Measurements from ENCODE around the gene HIC1.

DNA sequence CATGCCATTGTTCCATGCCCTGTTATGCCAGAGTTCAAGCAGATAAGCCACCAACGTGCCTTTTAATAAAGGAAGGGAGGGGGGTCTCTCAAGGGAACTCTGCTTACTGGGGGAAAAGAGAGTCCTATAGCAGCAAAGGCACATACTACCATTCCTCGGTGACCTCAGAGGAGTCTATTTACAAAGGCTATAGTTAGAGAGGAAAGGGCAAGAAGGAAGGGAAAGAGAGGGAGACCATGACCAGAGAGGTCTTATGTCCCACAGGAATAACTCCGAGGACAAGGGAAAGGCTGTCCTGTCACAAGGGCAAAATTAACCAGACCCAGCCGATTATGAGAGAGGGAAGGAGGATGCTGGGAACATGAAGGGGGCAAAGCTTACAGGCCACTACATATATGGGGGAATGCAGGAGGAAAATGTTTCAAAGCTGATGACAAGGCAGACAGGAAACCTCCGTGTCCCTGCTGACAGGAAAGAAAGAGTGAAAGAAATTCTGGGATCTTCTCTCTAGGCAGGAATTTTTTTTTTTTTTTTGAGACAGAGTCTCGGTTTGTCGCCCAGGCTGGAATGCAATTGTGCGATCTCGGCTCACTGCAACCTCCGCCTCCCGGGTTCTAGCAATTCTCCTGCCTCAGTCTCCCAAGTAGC, 51.5 kb downstream of the HIC1 start:
- TF ChIP-seq, protein P1, sequence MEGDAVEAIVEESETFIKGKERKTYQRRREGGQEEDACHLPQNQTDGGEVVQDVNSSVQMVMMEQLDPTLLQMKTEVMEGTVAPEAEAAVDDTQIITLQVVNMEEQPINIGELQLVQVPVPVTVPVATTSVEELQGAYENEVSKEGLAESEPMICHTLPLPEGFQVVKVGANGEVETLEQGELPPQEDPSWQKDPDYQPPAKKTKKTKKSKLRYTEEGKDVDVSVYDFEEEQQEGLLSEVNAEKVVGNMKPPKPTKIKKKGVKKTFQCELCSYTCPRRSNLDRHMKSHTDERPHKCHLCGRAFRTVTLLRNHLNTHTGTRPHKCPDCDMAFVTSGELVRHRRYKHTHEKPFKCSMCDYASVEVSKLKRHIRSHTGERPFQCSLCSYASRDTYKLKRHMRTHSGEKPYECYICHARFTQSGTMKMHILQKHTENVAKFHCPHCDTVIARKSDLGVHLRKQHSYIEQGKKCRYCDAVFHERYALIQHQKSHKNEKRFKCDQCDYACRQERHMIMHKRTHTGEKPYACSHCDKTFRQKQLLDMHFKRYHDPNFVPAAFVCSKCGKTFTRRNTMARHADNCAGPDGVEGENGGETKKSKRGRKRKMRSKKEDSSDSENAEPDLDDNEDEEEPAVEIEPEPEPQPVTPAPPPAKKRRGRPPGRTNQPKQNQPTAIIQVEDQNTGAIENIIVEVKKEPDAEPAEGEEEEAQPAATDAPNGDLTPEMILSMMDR (IDR thresholded peaks at IDR 0.05) = no peak
- no peak for TF ChIP-seq POLR2A (IDR thresholded peaks at IDR 0.05)

Data from Peyer's patch (tissue), 4 donors.